Measurements from ENCODE around the gene CAMK2N1.

CAMK2N1 gene

DNA sequence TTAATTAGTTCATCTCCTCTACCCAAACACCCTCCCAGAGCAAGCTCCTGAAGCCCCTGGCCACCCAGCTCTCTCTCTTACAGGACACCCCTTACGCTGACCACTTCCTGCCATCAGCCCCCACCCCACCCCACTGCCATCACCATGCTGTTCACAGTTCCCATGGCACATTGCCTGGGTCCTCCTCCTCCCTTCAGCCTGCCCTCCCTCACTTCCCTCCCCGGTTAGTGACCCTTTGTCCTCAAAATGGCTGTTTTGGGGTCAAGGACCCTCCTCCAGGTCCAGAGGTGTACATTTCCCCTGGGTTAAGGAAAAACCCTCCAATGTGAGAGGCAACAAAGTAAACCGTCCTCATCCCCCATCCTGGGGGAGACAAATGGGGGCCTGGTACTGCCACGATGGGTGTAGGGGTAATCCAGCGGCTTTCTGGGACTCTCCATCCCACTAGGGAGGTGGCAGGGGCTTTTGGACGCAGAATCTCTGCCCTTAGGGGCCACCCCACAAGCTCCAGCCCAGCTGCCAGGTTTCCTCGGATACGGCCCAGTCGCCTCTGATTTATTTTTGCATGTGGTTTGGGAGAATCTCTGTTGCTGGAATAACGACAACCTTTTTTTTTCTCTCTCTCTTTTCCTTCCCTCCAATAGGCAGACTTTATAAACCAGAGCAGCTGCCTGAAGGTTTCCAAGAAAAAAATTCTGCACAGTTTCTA lies 8.5 kb downstream of the CAMK2N1 start:
- H3K4me3 ChIP-seq (ENCODE audit: control insufficient read depth, low read depth, low read length), result no peak overlapping the region
- DNase-seq (ENCODE audit: low read depth), result peak; percentile 45
- TF ChIP-seq, protein P1, sequence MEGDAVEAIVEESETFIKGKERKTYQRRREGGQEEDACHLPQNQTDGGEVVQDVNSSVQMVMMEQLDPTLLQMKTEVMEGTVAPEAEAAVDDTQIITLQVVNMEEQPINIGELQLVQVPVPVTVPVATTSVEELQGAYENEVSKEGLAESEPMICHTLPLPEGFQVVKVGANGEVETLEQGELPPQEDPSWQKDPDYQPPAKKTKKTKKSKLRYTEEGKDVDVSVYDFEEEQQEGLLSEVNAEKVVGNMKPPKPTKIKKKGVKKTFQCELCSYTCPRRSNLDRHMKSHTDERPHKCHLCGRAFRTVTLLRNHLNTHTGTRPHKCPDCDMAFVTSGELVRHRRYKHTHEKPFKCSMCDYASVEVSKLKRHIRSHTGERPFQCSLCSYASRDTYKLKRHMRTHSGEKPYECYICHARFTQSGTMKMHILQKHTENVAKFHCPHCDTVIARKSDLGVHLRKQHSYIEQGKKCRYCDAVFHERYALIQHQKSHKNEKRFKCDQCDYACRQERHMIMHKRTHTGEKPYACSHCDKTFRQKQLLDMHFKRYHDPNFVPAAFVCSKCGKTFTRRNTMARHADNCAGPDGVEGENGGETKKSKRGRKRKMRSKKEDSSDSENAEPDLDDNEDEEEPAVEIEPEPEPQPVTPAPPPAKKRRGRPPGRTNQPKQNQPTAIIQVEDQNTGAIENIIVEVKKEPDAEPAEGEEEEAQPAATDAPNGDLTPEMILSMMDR (conservative IDR thresholded peaks at IDR 0.05; ENCODE audit: control insufficient read depth, insufficient read depth, low read depth, low read length), result no peak

DNA sequence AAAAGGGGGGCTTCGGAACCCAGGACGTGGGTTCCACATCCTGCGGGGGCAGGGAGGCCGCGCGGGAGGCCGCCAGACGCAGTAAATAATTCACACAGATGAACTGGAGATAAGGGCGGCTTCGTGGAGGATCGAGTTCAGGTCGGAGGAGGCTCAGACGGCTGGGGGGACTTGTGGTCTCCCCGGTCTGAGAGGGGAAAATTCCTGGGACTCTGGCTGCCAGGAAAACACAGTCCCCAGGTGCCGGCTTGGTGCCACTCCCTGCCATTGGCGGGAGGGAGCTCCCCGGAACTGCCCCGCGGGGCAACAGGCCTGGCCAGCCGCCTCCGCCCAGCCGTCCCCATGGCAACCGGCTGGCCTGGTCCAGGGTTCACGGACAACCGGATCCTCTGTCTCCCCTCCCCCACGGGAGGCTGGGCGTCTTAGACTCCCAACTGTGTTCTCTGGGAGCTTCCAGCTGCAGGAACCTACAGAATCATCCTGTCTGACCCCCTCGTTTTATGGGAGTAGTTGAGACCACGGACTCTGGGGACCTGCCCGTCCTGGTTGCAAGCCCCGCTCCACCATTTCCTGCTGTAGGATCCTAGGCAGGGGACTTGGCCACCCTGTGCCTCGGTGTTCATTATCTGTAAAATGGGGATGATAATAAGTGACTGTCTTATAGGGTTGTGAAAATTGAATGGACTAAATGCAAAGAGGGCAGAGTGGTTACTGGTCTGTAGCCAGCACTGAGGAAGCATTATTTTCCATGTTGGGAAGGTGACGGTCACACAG lies 9.6 kb downstream of the CAMK2N1 start:
- H3K4me3 ChIP-seq (ENCODE audit: control insufficient read depth, low read depth, low read length), result no peak overlapping the region
- TF ChIP-seq, protein P1 (conservative IDR thresholded peaks at IDR 0.05; ENCODE audit: control insufficient read depth, insufficient read depth, low read depth, low read length), result no peak
- DNase-seq (ENCODE audit: low read depth), result no peak

DNA sequence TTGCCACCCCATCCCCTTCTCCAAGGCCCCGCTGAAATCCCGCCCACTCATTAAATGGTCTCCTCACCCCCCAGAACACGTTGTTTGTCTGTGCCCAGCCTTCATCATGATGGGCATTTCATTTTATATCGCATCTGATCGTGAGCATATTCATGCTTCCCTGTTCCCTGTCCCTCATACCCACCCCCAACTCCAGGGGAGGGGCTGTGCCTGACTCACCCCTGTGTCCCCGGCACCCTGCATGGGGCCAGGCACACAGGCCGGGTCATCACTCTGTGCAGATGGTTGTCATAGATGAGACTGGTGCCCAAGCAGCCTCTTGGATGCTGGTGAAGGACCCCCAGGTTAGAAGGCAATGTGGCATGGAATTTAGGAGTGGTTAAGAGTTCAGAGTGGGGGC lies 11.0 kb downstream of the CAMK2N1 start:
- TF ChIP-seq, protein P1 (conservative IDR thresholded peaks at IDR 0.05; ENCODE audit: control insufficient read depth, insufficient read depth, low read depth, low read length), result no peak
- no peak for DNase-seq (ENCODE audit: low read depth)
- no peak overlapping the region for H3K4me3 ChIP-seq (ENCODE audit: control insufficient read depth, low read depth, low read length)

DNA sequence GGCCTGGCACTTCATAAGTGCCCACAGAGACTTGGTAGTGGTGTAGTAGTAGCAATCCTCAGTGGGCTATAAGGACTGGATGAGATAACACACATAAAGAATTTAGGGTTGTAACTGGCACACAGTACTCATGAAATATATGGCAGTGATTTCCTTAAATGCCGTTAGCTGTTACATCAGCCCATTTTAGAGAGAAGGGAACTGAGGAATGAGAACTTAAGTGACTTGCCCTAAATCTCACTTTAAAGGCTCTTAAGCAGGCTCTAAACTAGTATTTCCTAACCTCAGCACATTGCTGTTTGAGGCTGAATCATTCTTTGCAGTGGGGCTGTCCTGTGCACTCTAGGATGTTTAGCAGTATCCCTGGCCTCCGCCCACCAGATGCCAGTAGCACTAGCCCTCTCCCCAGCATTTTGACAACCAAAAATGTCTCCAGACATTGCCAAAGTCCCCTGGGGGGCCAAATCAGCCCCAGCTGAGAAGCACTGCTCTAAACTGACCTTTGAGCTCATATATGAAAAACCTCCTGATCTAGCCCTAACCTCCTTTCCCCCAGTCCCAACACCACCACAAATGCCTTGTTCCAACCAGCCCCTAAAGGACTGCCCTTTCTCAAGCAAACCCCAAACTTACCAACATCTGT lies 11.6 kb downstream of the CAMK2N1 start:
- DNase-seq (ENCODE audit: low read depth), result peak; percentile 56
- TF ChIP-seq, protein P1 (conservative IDR thresholded peaks at IDR 0.05; ENCODE audit: control insufficient read depth, insufficient read depth, low read depth, low read length), result no peak
- H3K4me3 ChIP-seq (ENCODE audit: control insufficient read depth, low read depth, low read length), result no peak overlapping the region

DNA sequence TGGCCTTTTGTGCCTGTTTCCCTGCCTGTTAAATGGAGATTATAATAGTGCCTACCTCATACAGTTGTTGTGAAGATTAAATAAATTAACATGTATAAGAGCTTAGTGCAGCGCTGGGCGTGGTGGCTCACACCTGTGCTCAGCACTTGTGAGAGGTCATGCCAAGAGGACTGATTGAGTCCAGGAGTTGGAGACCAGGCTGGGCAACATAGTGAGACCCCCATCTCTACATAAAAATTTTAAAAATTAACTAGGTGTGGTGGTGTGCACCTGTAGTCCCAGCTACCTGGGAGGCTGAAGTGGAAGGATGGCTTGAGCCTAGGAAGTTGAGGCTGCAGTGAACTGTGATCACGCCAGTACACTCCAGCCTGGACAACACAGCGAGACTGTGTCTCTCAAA lies 12.1 kb downstream of the CAMK2N1 start:
- TF ChIP-seq, protein P1 (conservative IDR thresholded peaks at IDR 0.05; ENCODE audit: control insufficient read depth, insufficient read depth, low read depth, low read length), result no peak
- no peak overlapping the region for H3K4me3 ChIP-seq (ENCODE audit: control insufficient read depth, low read depth, low read length)
- no peak for DNase-seq (ENCODE audit: low read depth)

DNA sequence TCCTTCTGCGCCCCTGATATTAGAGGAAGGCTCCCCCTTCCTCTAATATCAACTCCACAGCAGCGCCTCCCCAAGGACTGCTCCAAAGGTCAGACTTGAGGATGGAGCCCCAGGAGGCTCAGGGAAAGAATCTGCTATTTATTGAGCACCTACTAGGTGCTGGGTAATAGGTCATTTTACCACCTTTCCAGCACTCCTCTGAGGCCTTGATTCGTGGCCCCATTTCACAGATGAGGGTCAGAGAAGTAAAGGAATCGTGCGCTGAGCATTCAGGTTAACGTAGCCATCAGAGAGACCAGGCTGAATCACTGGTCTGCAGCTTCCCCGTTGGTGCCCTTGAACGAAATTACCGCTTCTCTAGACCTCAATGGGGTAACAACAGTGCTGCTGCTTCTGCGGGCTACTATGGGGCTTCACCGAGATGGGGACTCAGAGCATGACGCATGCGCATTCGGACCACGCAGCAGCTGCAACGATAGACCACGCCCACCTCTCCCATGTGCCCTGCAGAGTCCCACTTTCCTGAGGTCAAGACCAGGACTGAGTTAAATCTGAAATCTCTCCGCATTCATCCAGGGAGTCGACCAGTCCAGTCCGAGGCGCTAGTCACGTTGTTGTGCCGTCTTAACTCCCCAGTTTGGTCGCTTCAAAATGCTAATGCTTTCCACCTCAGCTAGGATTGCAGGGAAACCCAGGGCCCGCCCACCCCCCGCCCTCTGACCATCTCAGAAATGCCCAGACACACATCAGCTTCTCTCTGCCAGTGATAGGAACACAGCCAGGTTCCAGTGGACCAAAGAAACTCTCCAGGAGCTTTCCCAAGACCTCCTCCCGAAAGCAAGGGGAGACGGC lies 12.9 kb downstream of the CAMK2N1 start:
- peak; percentile 67 for DNase-seq (ENCODE audit: low read depth)
- TF ChIP-seq, protein P1 (conservative IDR thresholded peaks at IDR 0.05; ENCODE audit: control insufficient read depth, insufficient read depth, low read depth, low read length), result no peak
- no peak overlapping the region for H3K4me3 ChIP-seq (ENCODE audit: control insufficient read depth, low read depth, low read length)
